Liver (tissue), 9 donors: ENCODE data around the gene NKX1-1. TPM values are rescaled to one million over a fixed set of nuclear protein-coding genes. Genes with fewer than 3 reads are reported as not detected.

Experiments used
- DNase-seq: peaks from one replicate; pipeline ENCODE4 v3.0.0-alpha.2; 2017; ENCODE audit warnings: low spot score
- H3K27ac ChIP-seq, 2 donors: one replicate each; pipeline ENCODE4 v1.7.0; 2013; ENCODE audit warnings: inconsistent platforms in 2 of 2, low read length in 2 of 2, control low read depth in 1 of 2, low read depth in 1 of 2, mild to moderate bottlenecking in 1 of 2
- H3K27me3 ChIP-seq, 4 donors: one replicate each; pipeline versions ENCODE4 v1.6.1 to v1.7.0; 2013; ENCODE audit warnings: low read length in 3 of 4, inconsistent platforms in 1 of 4, mild to moderate bottlenecking in 1 of 4, moderate library complexity in 1 of 4; ENCODE audit not compliant: control insufficient read depth in 4 of 4, insufficient read depth in 4 of 4
- H3K36me3 ChIP-seq, 4 donors: one replicate each; pipeline versions ENCODE4 v1.6.1 to v1.7.0; 2013; ENCODE audit warnings: low read length in 3 of 4, mild to moderate bottlenecking in 3 of 4, low read depth in 1 of 4, moderate library complexity in 1 of 4; ENCODE audit not compliant: control insufficient read depth in 4 of 4, insufficient read depth in 3 of 4
- H3K4me1 ChIP-seq, 4 donors: one replicate each; pipeline versions ENCODE4 v1.6.1 to v1.7.0; 2013; ENCODE audit warnings: low read length in 3 of 4, mild to moderate bottlenecking in 3 of 4, moderate library complexity in 1 of 4; ENCODE audit not compliant: control insufficient read depth in 4 of 4, insufficient read depth in 4 of 4
- H3K4me3 ChIP-seq, 3 donors: one replicate each; pipeline versions ENCODE4 v1.6.1 to v1.7.0; 2013; ENCODE audit warnings: low read length in 3 of 3, control low read depth in 1 of 3, low read depth in 1 of 3, mild to moderate bottlenecking in 1 of 3
- H3K9ac ChIP-seq, 2 donors: one replicate each; pipeline ENCODE4 v1.7.0; 2013; ENCODE audit warnings: low read length in 2 of 2, mild to moderate bottlenecking in 2 of 2, moderate library complexity in 2 of 2, control low read depth in 1 of 2, low read depth in 1 of 2
- H3K9me3 ChIP-seq, 4 donors: one replicate each; pipeline versions ENCODE4 v1.6.1 to v1.7.0; 2013; ENCODE audit warnings: low read length in 3 of 4; ENCODE audit not compliant: control insufficient read depth in 4 of 4
- CTCF ChIP-seq: fragments of 150-350 bp; IDR thresholded peaks from 2 replicates; pipeline ENCODE4 v1.5.1; 2017; ENCODE audit warnings: improper control_type of control experiment, low read depth, low read length; ENCODE audit not compliant: missing input control
- EGR1 ChIP-seq, 2 donors: IDR thresholded peaks; 2 replicates each; pipeline ENCODE4 v1.6.1; 2016 to 2018; ENCODE audit warnings: antibody characterized with exemption in 2 of 2, low read depth in 2 of 2
- FOXA1 ChIP-seq: IDR thresholded peaks from 2 replicates; pipeline ENCODE4 v1.6.1; 2016; ENCODE audit warnings: antibody characterized with exemption
- GABPA ChIP-seq, 2 donors: IDR thresholded peaks in 1 of 2; conservative IDR thresholded peaks in 1 of 2; 2 replicates each; pipeline ENCODE4 v1.6.1; 2016; ENCODE audit warnings: antibody characterized with exemption in 2 of 2, mild to moderate bottlenecking in 1 of 2, moderate library complexity in 1 of 2
- HNF4A ChIP-seq, 2 donors: conservative IDR thresholded peaks; 2 replicates each; pipeline ENCODE4 v1.6.1; 2016; ENCODE audit warnings: antibody characterized with exemption in 2 of 2, mild to moderate bottlenecking in 2 of 2
- HNF4G ChIP-seq: IDR thresholded peaks from 2 replicates; pipeline ENCODE4 v1.6.1; 2016; ENCODE audit warnings: antibody characterized with exemption
- JUND ChIP-seq, 2 donors: IDR thresholded peaks; 2 replicates each; pipeline ENCODE4 v1.6.1; 2016; ENCODE audit warnings: antibody characterized with exemption in 2 of 2
- MAX ChIP-seq: IDR thresholded peaks from 2 replicates; pipeline ENCODE4 v1.6.1; 2016; ENCODE audit warnings: antibody characterized with exemption
- NR2F2 ChIP-seq: IDR thresholded peaks from 2 replicates; pipeline ENCODE4 v1.6.1; 2016; ENCODE audit warnings: antibody characterized with exemption
- RAD21 ChIP-seq, 2 donors: IDR thresholded peaks; 2 replicates each; pipeline ENCODE4 v1.6.1; 2016; ENCODE audit warnings: antibody characterized with exemption in 2 of 2, mild to moderate bottlenecking in 2 of 2
- REST ChIP-seq: IDR thresholded peaks from 2 replicates; pipeline ENCODE4 v1.6.1; 2016; ENCODE audit warnings: antibody characterized with exemption, mild to moderate bottlenecking
- RXRA ChIP-seq, 2 donors: IDR thresholded peaks; 2 replicates each; pipeline ENCODE4 v1.6.1; 2017 to 2018; ENCODE audit warnings: antibody characterized with exemption in 2 of 2, mild to moderate bottlenecking in 1 of 2
- TAF1 ChIP-seq: conservative IDR thresholded peaks from 2 replicates; pipeline ENCODE4 v1.6.1; 2016; ENCODE audit warnings: antibody characterized with exemption, mild to moderate bottlenecking
- YY1 ChIP-seq: IDR thresholded peaks from 2 replicates; pipeline ENCODE4 v1.6.1; 2016; ENCODE audit warnings: antibody characterized with exemption, mild to moderate bottlenecking
- ZBTB33 ChIP-seq: IDR thresholded peaks from 2 replicates; pipeline ENCODE4 v1.6.1; 2016; ENCODE audit warnings: antibody characterized with exemption
- WGBS: extraction: QIAGEN DNeasy Blood & Tissue Kit; methylation state at CpG from one replicate; pipeline ENCODE4 v1.1.7; 2013; 5-methylcytosine and 5-hydroxymethylcytosine counted together
- polyA plus RNA-seq, 2 donors: library from polyadenylated mRNA; stranded (reverse) in 1 of 2; unstranded in 1 of 2; fragments of 200-250 nt in 1 of 2; fragments of >200 nt in 1 of 2; fragmentation: Nextera tagmentation in 1 of 2; extraction: Ambion mirVana in 1 of 2; gene quantifications; one replicate each; pipeline versions ENCODE4 v1.2.1 to v1.2.3, GENCODE V29; 2013 to 2015
- total RNA-seq, 2 donors: library from RNA; depleted of rRNA; stranded (reverse); fragments of >200 nt; gene quantifications; one replicate each; pipeline ENCODE4 v1.2.3, GENCODE V29; 2014
- TF ChIP-seq, protein P1 (sequence below): IDR thresholded peaks from 2 replicates; pipeline ENCODE4 v1.6.1; 2016; ENCODE audit warnings: antibody characterized with exemption
- donor health status: healthy.
- donor health status: healthy.
- donor health status: healthy.
- donor health status: healthy.
- donor health status: healthy.

NKX1-1 gene
- total and polyA plus RNA-seq, 4 donors, result not detected

- no peaks in the 10 kb centered on the region for H3K4me1 ChIP-seq
- TF ChIP-seq FOXA1, result no peak
- no peak for TF ChIP-seq MAX
- TF ChIP-seq REST, result no peak
- TF ChIP-seq JUND (IDR thresholded peaks at IDR 0.05), result no peak
- TF ChIP-seq GABPA (IDR thresholded peaks at IDR 0.05 in 1 of 2, conservative IDR thresholded peaks at IDR 0.05 in 1 of 2), result no peak
- no peak for TF ChIP-seq RXRA (IDR thresholded peaks at IDR 0.05)
- TF ChIP-seq, protein P1, sequence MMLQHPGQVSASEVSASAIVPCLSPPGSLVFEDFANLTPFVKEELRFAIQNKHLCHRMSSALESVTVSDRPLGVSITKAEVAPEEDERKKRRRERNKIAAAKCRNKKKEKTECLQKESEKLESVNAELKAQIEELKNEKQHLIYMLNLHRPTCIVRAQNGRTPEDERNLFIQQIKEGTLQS, result no peak
- no peak for TF ChIP-seq EGR1 (IDR thresholded peaks at IDR 0.05; ENCODE audit: low read depth in 2 of 2)
- no peak for TF ChIP-seq HNF4A (conservative IDR thresholded peaks at IDR 0.05)
- TF ChIP-seq YY1, result no peak
- TF ChIP-seq TAF1, result no peak
- no peak for TF ChIP-seq NR2F2
- no peak for TF ChIP-seq RAD21 (IDR thresholded peaks at IDR 0.05)
- no peak for TF ChIP-seq CTCF
- no peak for TF ChIP-seq ZBTB33
- no peak for TF ChIP-seq HNF4G
- no peak for DNase-seq
- no peak overlapping the region for H3K4me3 ChIP-seq
- H3K9ac ChIP-seq, result no peak overlapping the region
- no peaks in the 10 kb centered on the region for H3K9me3 ChIP-seq
- WGBS, result 80% methylated on average over 32 of the region's 32 CpGs
- no peak overlapping the region for H3K27ac ChIP-seq
- H3K36me3 ChIP-seq, result no peaks in the 10 kb centered on the region
- no peaks in the 10 kb centered on the region for H3K27me3 ChIP-seq
These were observed 43.8 kb upstream of the NKX1-1 start for GRCh38 chr4:1449833-1450741.
